NCI-H226 (cell line): ENCODE results near the gene PRR12.
"Not testable (repeated sequence)": the region's sequence is repeated elsewhere in the genome, so short reads cannot be mapped to it uniquely, and the experiment has no call there.

Source experiments
- DNase-seq: peaks from one replicate; pipeline ENCODE4 v3.0.0-alpha.2; 2015

PRR12 gene

GRCh38 chr19:49624967-49625910 lies 34.3 kb downstream of the PRR12 start:
- DNase-seq = no peak

DNA sequence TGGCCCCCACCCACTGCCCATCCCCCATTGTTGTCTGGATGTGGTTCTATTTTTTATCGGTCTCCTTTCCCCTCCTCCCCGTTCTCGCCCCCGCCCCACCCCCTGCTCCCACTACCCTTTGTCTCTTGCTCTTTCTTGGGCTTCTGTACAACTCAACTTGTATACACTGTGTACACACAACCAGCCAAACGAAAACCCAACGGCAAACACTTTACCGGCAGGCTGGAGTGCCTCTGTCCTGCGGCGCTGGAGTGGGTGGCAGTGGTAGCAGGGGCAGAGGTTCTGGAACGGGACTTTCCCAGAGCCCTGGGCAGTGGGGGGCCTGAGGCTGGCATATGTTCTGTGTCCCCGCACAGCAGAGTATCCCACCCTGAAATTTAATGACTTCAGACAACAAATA lies 35.2 kb downstream of the PRR12 start:
- no peak for DNase-seq

- DNase-seq = no peak
These were observed 38.7 kb downstream of the PRR12 start for GRCh38 chr19:49629659-49630058.

DNA sequence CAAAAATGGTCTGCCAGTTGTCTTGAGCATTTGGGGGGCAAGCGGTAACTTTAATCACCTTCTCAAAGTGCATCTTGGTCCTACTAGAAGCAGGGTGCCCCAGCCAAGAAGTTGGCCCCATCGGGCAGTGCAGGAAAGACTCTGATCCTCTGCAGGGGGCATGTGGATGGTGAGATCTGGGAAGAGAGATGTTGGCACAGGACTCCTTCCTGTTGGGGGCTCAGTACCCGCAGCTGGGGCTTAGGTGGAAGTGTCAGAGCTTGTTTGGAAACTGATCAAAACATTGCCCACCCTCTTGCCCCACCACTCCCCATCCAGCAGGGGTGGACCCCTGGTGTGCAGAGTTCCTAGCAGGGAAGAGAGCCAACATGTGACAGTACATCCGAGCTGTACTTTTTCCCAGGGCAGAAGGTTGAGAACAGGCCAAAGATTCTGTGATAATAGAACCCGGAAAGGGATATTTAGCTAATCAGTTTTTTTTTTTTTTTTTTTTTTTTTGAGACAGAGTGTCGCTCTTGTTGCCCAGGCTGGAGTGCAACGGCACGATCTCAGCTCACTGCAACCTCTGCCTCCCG lies 40.1 kb downstream of the PRR12 start:
- DNase-seq = no peak

DNA sequence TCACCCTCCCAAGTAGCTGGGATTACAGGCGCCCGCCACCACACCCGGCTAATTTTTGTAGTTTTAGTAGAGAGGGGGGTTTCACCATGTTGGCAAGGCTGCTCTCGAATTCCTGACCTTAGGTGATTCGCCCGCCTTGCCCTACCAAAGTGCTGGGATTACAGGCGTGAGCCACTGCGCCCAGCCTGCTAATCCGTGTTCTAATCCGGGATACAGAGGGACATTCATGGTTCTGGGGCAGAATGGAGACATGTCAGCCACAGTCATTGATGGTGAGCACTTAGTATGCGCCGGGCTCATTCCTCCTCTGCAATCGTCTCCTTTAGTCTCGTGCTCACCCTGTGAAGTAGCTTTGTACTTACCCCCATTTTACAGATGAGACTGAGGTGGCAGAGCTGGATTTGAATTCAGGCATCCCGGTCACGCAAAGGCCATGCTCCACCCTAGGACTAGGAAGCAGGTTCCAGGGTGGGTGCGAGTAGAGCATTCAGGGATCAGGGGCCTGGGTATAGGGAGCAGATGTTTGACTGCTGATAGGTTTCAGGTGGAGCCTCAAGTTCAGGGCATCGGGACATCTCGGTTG lies 40.7 kb downstream of the PRR12 start:
- DNase-seq = no peak

- no peak for DNase-seq
These were observed 41.6 kb downstream of the PRR12 start for GRCh38 chr19:49632576-49632975.

DNA sequence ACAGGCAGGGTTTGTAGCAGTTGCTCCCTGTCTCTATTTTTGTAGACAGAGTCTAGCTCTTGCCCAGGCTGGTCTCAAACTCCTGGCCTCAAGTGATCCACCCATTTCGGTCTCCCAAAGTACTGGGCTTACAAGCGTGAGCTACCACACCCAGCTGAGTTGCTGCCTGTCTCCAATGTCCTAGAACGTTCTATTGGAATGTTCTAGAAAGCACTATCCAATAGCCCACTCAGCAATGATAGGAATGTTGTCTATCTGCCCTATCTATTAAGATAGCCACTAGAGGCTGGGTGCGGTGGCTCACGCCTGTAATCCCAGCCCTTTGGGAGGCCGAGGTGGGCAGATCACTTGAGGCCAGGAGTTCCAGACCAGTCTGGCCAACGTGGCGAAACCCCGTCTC lies 42.3 kb downstream of the PRR12 start:
- DNase-seq = not testable (repeated sequence)

GRCh38 chr19:49635530-49636232 lies 44.7 kb downstream of the PRR12 start:
- DNase-seq = peak; percentile 52

- no peak for DNase-seq
These were observed 45.4 kb downstream of the PRR12 start for GRCh38 chr19:49636233-49636932.

- DNase-seq = peak; percentile 90
These were observed 47.1 kb downstream of the PRR12 start for GRCh38 chr19:49637821-49638738.

DNA sequence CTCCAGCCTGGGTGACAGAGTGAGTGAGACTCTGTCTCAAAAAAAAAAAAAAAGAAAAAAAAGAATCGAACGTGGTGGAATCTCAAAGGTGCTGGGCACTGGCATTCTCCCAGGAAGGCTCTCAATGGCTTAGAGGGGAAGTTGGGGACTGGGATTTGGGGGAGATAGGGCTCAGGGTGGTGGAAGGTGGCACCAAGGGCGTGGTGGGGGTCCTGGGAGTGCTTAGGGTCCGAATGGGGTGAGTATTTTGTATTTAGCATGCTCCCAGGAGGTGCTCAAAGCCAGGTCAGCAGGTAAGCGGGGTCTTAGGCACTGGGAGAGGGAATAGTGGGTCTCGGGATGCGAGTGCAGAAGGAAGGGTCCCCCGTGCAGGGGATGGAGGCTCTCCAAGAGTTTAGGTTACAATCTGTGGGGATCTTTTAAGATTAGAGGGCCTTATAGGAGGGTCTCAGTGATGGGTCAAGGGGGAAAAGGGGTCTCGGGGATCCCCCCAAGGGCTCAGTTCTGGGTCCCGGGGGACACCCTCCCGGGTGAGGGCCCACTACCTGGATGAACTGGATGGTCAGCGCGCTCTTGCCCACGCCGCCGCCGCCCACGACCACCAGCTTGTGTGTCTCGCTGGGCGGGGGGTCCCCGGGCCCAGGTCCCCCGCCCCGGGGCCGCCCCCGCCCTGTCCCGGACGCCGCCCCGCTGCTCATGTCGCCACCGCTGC lies 48.6 kb downstream of the PRR12 start:
- no peak for DNase-seq

DNA sequence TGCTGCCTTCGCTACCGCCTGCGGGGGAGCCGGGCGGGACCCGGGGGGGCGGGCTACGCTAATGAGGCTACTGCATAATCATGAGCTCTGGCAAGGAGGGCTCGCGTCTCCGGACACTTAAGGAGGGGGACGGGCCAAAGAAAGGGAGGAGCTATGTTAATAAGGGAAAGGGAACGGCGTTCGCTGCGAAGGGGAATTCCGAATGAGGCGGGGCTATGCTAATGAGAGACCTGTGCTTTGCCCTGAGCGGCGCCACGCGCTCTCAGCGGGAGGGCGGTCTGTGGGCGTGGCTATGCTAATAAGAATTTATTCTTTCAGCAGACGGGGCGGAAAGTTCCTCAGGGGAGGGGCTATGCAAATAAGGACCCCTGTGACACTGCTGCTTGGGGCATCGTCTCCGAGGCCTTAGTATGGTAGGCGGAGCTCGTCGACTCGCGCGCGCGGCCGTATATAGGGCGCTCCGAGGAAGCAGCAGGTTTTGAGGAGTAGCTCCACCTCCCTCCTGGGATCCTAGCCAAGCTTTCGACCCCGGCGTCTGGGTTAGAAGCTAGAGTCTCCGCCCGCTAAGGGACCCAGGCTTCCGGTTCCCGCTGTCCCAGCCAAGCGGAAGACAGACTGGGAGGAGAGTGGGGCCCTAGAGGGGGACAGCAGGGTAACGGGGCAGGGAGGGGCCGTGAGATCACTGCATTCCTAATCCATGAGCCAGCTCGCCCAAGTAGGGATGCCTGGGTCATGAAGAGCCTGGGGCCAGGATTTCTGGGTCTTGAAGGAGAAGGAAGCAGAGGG lies 49.3 kb downstream of the PRR12 start, which contains the start of gene RRAS:
TSS of gene RRAS (minus strand) at position 31 of the 786 bp plus-strand sequence. CDS start 45 bp downstream, outside the sequence.
- DNase-seq = peak; percentile 100

- DNase-seq = peak; percentile 99
These were observed 50.9 kb downstream of the PRR12 start, which contains the start of gene SCAF1 for GRCh38 chr19:49641688-49642491. TSS of gene SCAF1 (plus strand) at chr19:49642209. CDS start at chr19:49645027, 2,818 bp downstream.

DNA sequence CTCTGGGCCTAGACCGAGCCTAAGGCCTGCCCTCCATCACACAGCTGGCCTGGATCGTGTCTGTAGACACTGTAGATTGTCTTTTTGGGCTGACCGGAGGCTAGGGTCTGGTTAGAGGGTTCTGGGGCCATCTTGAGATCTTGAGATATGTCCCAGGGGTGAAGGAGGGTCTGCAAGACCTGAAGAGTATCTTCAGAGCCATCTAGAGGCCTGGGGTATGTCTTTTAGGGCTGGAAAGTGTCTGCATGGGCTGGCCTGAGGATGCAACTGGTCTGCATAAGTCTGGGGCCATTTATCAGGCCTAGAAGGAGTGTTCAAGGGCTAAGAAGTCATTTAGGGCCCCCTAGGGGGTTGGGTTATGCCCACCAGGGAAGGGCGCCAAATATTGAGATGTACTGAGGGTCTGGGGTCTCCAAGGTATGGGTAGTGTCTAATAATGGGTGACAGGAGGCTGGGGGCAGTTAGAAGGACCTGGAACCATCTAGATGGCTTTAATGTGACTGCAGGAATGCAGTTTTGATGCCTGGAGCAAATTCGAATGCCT lies 51.6 kb downstream of the PRR12 start:
- no peak for DNase-seq

- DNase-seq = no peak
These were observed 52.5 kb downstream of the PRR12 start for GRCh38 chr19:49643466-49643865.

- DNase-seq = no peak
These were observed 54.6 kb downstream of the PRR12 start for GRCh38 chr19:49645592-49645991.

DNA sequence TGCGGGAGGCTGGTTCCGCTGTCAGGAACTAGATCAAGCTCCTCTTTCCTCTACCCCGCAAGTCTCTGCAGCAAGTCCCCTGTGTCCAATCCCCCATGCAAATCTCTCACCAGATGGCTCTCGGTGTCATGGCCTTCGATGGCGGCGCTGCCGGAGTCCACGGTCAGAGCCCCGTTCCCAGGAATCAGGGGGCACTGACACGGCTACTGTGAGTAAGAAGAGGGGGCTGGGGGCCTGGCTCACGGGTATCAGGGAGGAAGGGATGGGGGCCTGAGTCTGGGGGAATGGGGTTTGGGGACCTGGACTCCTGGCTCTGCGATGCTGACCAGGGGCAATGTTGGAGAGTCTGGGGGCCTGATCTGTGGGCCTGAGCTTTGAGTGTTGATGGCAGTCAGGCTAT lies 55.0 kb downstream of the PRR12 start:
- DNase-seq = no peak

DNA sequence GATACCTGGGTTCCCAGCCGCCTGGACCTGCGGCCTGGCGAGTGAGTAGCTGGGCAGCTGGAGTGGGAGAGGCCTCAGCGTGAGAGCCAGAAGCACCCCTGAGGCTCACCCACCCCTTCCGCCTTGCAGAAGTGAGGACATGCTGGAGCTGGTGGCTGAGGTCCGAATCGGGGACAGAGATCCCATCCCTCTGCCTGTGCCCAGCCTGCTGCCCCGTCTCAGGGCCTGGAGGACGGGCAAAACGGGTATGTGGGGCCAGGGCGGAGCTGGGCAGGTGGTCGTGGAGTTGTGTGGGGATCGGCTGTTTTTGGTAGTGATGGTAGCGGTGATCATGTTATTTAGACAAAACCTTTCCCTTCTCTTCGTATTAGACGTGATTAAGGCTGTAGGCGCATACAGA lies 55.6 kb downstream of the PRR12 start:
- DNase-seq = no peak
